Measurements from ENCODE around the gene EVI5L. TPM values are rescaled to one million over a fixed set of nuclear protein-coding genes. Genes with fewer than 3 reads are reported as not detected.

EVI5L gene
- total and polyA plus RNA-seq, 2 donors (not counting 1 experiment from before 2014, with no cell fraction given): 10.4 to 16.5 TPM

- H3K79me2 ChIP-seq (ENCODE audit: control insufficient read depth, insufficient read depth, low read length): no peaks in the 10 kb centered on the region
- no peaks in the 10 kb centered on the region for H3K36me3 ChIP-seq (ENCODE audit: control insufficient read depth, insufficient read depth, low read length)
- no peak overlapping the region for H3K4me3 ChIP-seq (replicated peaks in 1 of 4; ENCODE audit: control extremely low read depth in 1 of 4, insufficient read depth in 1 of 4, low read depth in 3 of 4, low read length in 4 of 4)
- no peak overlapping the region for H3K9ac ChIP-seq (ENCODE audit: insufficient read depth, low read length)
- no peaks in the 10 kb centered on the region for H4K20me1 ChIP-seq (ENCODE audit: control insufficient read depth, extremely low read depth, insufficient read depth, low read length)
- peaks cover 2% of the 10 kb centered on the region for H3K27me3 ChIP-seq (ENCODE audit: control insufficient read depth, insufficient read depth, low read length)
- no peak for DNase-seq (ENCODE audit: low read depth in 2 of 2)
- no peaks in the 10 kb centered on the region for H3K4me1 ChIP-seq (ENCODE audit: control insufficient read depth, extremely low read depth, insufficient read depth, low read length)
- TF ChIP-seq EZH2 (IDR thresholded peaks at IDR 0.05; ENCODE audit: low read length, missing control alignments) (no peak), CTCF (conservative IDR thresholded peaks at IDR 0.05 in 1 of 2, IDR thresholded peaks at IDR 0.05 in 1 of 2; ENCODE audit: low read depth in 1 of 2, low read length in 2 of 2) (no peak)
- no peak overlapping the region for H3K4me2 ChIP-seq (ENCODE audit: extremely low read depth, insufficient read depth, low read length)
- no peaks in the 10 kb centered on the region for H3K9me3 ChIP-seq (ENCODE audit: control insufficient read depth, insufficient read depth, low read depth, low read length)
- no peak overlapping the region for H3K27ac ChIP-seq (ENCODE audit: insufficient read depth, low read length)
- no peak overlapping the region for H2AFZ ChIP-seq (ENCODE audit: low read length)
These were observed 12.2 kb upstream of the EVI5L start for GRCh38 chr19:7817801-7818200.

GRCh38 chr19:7818806-7819205 lies 11.2 kb upstream of the EVI5L start:
- Histone ChIP-seq H3K36me3 (ENCODE audit: control insufficient read depth, insufficient read depth, low read length) (no peaks in the 10 kb centered on the region), H3K79me2 (ENCODE audit: control insufficient read depth, insufficient read depth, low read length) (no peaks in the 10 kb centered on the region), H4K20me1 (ENCODE audit: control insufficient read depth, extremely low read depth, insufficient read depth, low read length) (no peaks in the 10 kb centered on the region), H2AFZ (ENCODE audit: low read length) (no peak overlapping the region), H3K9me3 (ENCODE audit: control insufficient read depth, insufficient read depth, low read depth, low read length) (no peaks in the 10 kb centered on the region), H3K4me1 (ENCODE audit: control insufficient read depth, extremely low read depth, insufficient read depth, low read length) (no peaks in the 10 kb centered on the region), H3K4me2 (ENCODE audit: extremely low read depth, insufficient read depth, low read length) (no peak overlapping the region), H3K4me3 (replicated peaks in 1 of 4; ENCODE audit: control extremely low read depth in 1 of 4, insufficient read depth in 1 of 4, low read depth in 3 of 4, low read length in 4 of 4) (no peak overlapping the region), H3K9ac (ENCODE audit: insufficient read depth, low read length) (no peak overlapping the region), H3K27me3 (ENCODE audit: control insufficient read depth, insufficient read depth, low read length) (peaks cover 2% of the 10 kb centered on the region), H3K27ac (ENCODE audit: insufficient read depth, low read length) (no peak overlapping the region)
- no peak for DNase-seq (ENCODE audit: low read depth in 2 of 2)
- TF ChIP-seq EZH2 (IDR thresholded peaks at IDR 0.05; ENCODE audit: low read length, missing control alignments): no peak

GRCh38 chr19:7819337-7819736 lies 10.7 kb upstream of the EVI5L start:
- no peaks in the 10 kb centered on the region for H3K79me2 ChIP-seq (ENCODE audit: control insufficient read depth, insufficient read depth, low read length)
- H3K4me3 ChIP-seq (replicated peaks in 1 of 4; ENCODE audit: control extremely low read depth in 1 of 4, insufficient read depth in 1 of 4, low read depth in 3 of 4, low read length in 4 of 4): no peak overlapping the region
- DNase-seq (ENCODE audit: low read depth in 2 of 2): no peak
- H2AFZ ChIP-seq (ENCODE audit: low read length): no peak overlapping the region
- no peaks in the 10 kb centered on the region for H3K36me3 ChIP-seq (ENCODE audit: control insufficient read depth, insufficient read depth, low read length)
- H3K4me1 ChIP-seq (ENCODE audit: control insufficient read depth, extremely low read depth, insufficient read depth, low read length): no peaks in the 10 kb centered on the region
- TF ChIP-seq CTCF (conservative IDR thresholded peaks at IDR 0.05 in 1 of 2, IDR thresholded peaks at IDR 0.05 in 1 of 2; ENCODE audit: low read depth in 1 of 2, low read length in 2 of 2): no peak
- no peak for TF ChIP-seq EZH2 (IDR thresholded peaks at IDR 0.05; ENCODE audit: low read length, missing control alignments)
- peaks cover 2% of the 10 kb centered on the region for H3K27me3 ChIP-seq (ENCODE audit: control insufficient read depth, insufficient read depth, low read length)
- H3K27ac ChIP-seq (ENCODE audit: insufficient read depth, low read length): no peak overlapping the region
- no peaks in the 10 kb centered on the region for H3K9me3 ChIP-seq (ENCODE audit: control insufficient read depth, insufficient read depth, low read depth, low read length)
- no peaks in the 10 kb centered on the region for H4K20me1 ChIP-seq (ENCODE audit: control insufficient read depth, extremely low read depth, insufficient read depth, low read length)
- H3K4me2 ChIP-seq (ENCODE audit: extremely low read depth, insufficient read depth, low read length): no peak overlapping the region
- H3K9ac ChIP-seq (ENCODE audit: insufficient read depth, low read length): no peak overlapping the region
